SK-N-SH (cell line): ENCODE data around the gene SNAPC1. TPM values are rescaled to one million over a fixed set of nuclear protein-coding genes. Genes with fewer than 3 reads are reported as not detected.

Experiments
- CTCF ChIA-PET: fragments of 300-600, 350-600 bp; formaldehyde crosslinking; extraction: SDS; loops from one replicate; lab custom pipeline; 2021; lab: Yijun Ruan, JAX
- POLR2A ChIA-PET: fragments of 350-600 bp; sonication (Branson Sonifier 250); formaldehyde crosslinking; extraction: SDS; loops from one replicate; lab custom pipeline; 2020; ENCODE audit warnings: antibody characterized with exemption, inconsistent platforms; lab: Yijun Ruan, JAX
- DNase-seq: peaks from one replicate; pipeline ENCODE4 v3.0.0; 2012
- H2AFZ ChIP-seq: fragments of 200-600 bp; sonication (generic); 2 replicates; pipeline ENCODE4 v1.8.1; 2016; ENCODE audit warnings: antibody characterized with exemption, mild to moderate bottlenecking, low read depth
- H3F3A ChIP-seq: fragments of 200-600 bp; sonication (generic); replicated peaks from 2 replicates; pipeline ENCODE3; 2016; ENCODE audit warnings: antibody characterized with exemption, mild to moderate bottlenecking; ENCODE audit not compliant: insufficient read depth
- H3K27ac ChIP-seq, 2 experiments: fragments of 200-500 bp in 1 of 2; fragments of 200-600 bp in 1 of 2; sonication (Bioruptor generic) in 1 of 2; sonication (generic), shearing (Covaris generic) in 1 of 2; 2 replicates each; pipeline versions ENCODE4 v1.5.1 to v1.6.1; 2014 to 2016; ENCODE audit warnings: low read depth in 2 of 2, inconsistent platforms in 1 of 2, low read length in 1 of 2, mild to moderate bottlenecking in 1 of 2, mixed read lengths in 1 of 2
- H3K27me3 ChIP-seq: fragments of 200-600 bp; sonication (generic), shearing (Covaris generic); 2 replicates; pipeline ENCODE4 v1.6.1; 2016; ENCODE audit warnings: mixed run types; ENCODE audit not compliant: insufficient read depth
- H3K36me3 ChIP-seq, 2 experiments: fragments of 200-500 bp in 1 of 2; fragments of 200-600 bp in 1 of 2; sonication (Bioruptor generic) in 1 of 2; sonication (generic) in 1 of 2; replicated peaks in 1 of 2; 2 replicates each; pipeline versions ENCODE3 to v1.5.1; 2014 to 2016; ENCODE audit warnings: low read length in 1 of 2, mild to moderate bottlenecking in 1 of 2; ENCODE audit not compliant: insufficient read depth in 2 of 2, control insufficient read depth in 1 of 2
- H3K4me1 ChIP-seq, 2 experiments: fragments of 200-500 bp in 1 of 2; fragments of 200-600 bp in 1 of 2; sonication (Bioruptor generic) in 1 of 2; sonication (generic), shearing (Covaris generic) in 1 of 2; 2 replicates each; pipeline versions ENCODE4 v1.5.1 to v1.6.1; 2014 to 2016; ENCODE audit warnings: low read depth in 1 of 2, low read length in 1 of 2, mixed run types in 1 of 2; ENCODE audit not compliant: insufficient read depth in 2 of 2, control insufficient read depth in 1 of 2
- H3K4me2 ChIP-seq: fragments of 200-600 bp; sonication (generic), shearing (Covaris generic); 2 replicates; pipeline ENCODE4 v1.6.1; 2017; ENCODE audit warnings: mixed run types
- H3K4me3 ChIP-seq, 2 experiments: fragments of 200-500 bp in 1 of 2; fragments of 200-600 bp in 1 of 2; sonication (Bioruptor generic) in 1 of 2; sonication (generic), shearing (Covaris generic) in 1 of 2; 2 replicates each; pipeline versions ENCODE4 v1.5.1 to v1.8.1; 2014 to 2016; ENCODE audit warnings: low read depth in 2 of 2, inconsistent platforms in 1 of 2, low read length in 1 of 2, mild to moderate bottlenecking in 1 of 2, mixed read lengths in 1 of 2, moderate library complexity in 1 of 2
- H3K79me2 ChIP-seq: fragments of 200-600 bp; sonication (generic); 2 replicates; pipeline ENCODE4 v1.8.1; 2017; ENCODE audit warnings: mild to moderate bottlenecking; ENCODE audit not compliant: insufficient read depth
- H3K9ac ChIP-seq: fragments of 200-600 bp; sonication (generic); 2 replicates; pipeline ENCODE4 v1.6.1; 2017; ENCODE audit warnings: mixed run types
- H3K9me2 ChIP-seq: fragments of 200-600 bp; sonication (generic); 2 replicates; pipeline ENCODE4 v1.6.1; 2017; ENCODE audit warnings: mixed run types
- H3K9me3 ChIP-seq: fragments of 200-600 bp; sonication (generic); 2 replicates; pipeline ENCODE4 v1.6.1; 2017; ENCODE audit warnings: mixed run types, mild to moderate bottlenecking, moderate library complexity
- H4K20me1 ChIP-seq: fragments of 200-600 bp; sonication (generic); 2 replicates; pipeline ENCODE4 v1.6.1; 2017; ENCODE audit warnings: mild to moderate bottlenecking, mixed run types; ENCODE audit not compliant: insufficient read depth
- ELF1 ChIP-seq: IDR thresholded peaks from 2 replicates; pipeline ENCODE4 v1.4.0; 2012
- EZH2phosphoT487 ChIP-seq: fragments of 200-600 bp; sonication (generic); IDR thresholded peaks from 2 replicates; pipeline ENCODE4 v1.6.1; 2017; ENCODE audit warnings: low read depth, mixed run types, mild to moderate bottlenecking, antibody characterized with exemption, moderate library complexity, borderline replicate concordance
- FOXM1 ChIP-seq: IDR thresholded peaks from 2 replicates; pipeline ENCODE4 v1.4.0; 2012; ENCODE audit warnings: low read depth, mild to moderate bottlenecking
- GABPA ChIP-seq: IDR thresholded peaks from 2 replicates; pipeline ENCODE4 v1.4.0; 2012; ENCODE audit warnings: low read depth, mild to moderate bottlenecking
- IRF3 ChIP-seq: fragments of 150-350 bp; IDR thresholded peaks from 2 replicates; pipeline ENCODE4 v1.6.1; 2016; ENCODE audit warnings: mild to moderate bottlenecking, low read depth, low read length
- MEF2A ChIP-seq: IDR thresholded peaks from 2 replicates; pipeline ENCODE4 v1.4.0; 2012; ENCODE audit warnings: low read depth, borderline replicate concordance
- MXI1 ChIP-seq: IDR thresholded peaks from 2 replicates; pipeline ENCODE4 v1.6.1; 2012; ENCODE audit warnings: mild to moderate bottlenecking, low read depth, low read length, improper control_type of control experiment
- NFIC ChIP-seq: IDR thresholded peaks from 2 replicates; pipeline ENCODE4 v1.4.0; 2012; ENCODE audit warnings: borderline replicate concordance
- NRF1 ChIP-seq: IDR thresholded peaks from 2 replicates; pipeline ENCODE4 v1.6.1; 2012; ENCODE audit warnings: low read depth, mild to moderate bottlenecking, low read length
- PBX3 ChIP-seq: IDR thresholded peaks from 2 replicates; pipeline ENCODE4; 2012
- POLR2AphosphoS5 ChIP-seq: IDR thresholded peaks from 2 replicates; pipeline ENCODE4 v1.6.1; 2012; ENCODE audit warnings: low read depth, low read length
- RAD21 ChIP-seq: IDR thresholded peaks from 2 replicates; pipeline ENCODE4 v1.6.1; 2012; ENCODE audit warnings: mild to moderate bottlenecking, low read length
- RCOR1 ChIP-seq: fragments of 150-350 bp; IDR thresholded peaks from 2 replicates; pipeline ENCODE4 v1.6.1; 2017; ENCODE audit warnings: antibody characterized with exemption, low read length
- RFX5 ChIP-seq: IDR thresholded peaks from 2 replicates; pipeline ENCODE4 v1.6.1; 2012; ENCODE audit warnings: mild to moderate bottlenecking, improper control_type of control experiment, low read length
- SIN3A ChIP-seq: IDR thresholded peaks from 2 replicates; pipeline ENCODE4 v1.6.1; 2012; ENCODE audit warnings: low read depth, mild to moderate bottlenecking, low read length, moderate library complexity, borderline replicate concordance
- SMC3 ChIP-seq: IDR thresholded peaks from 2 replicates; pipeline ENCODE4 v1.6.1; 2012; ENCODE audit warnings: low read depth, low read length, improper control_type of control experiment
- TAF1 ChIP-seq: IDR thresholded peaks from 2 replicates; pipeline ENCODE4 v1.6.1; 2012; ENCODE audit warnings: low read depth, mild to moderate bottlenecking, low read length, moderate library complexity, borderline replicate concordance
- TCF12 ChIP-seq: IDR thresholded peaks from 2 replicates; pipeline ENCODE4 v1.4.0; 2012
- TEAD4 ChIP-seq: IDR thresholded peaks from 2 replicates; pipeline ENCODE4 v1.4.0; 2012; ENCODE audit warnings: mild to moderate bottlenecking, borderline replicate concordance; ENCODE audit not compliant: insufficient read depth
- USF2 ChIP-seq: fragments of 150-350 bp; IDR thresholded peaks from 2 replicates; pipeline ENCODE4 v1.6.1; 2017; ENCODE audit warnings: antibody characterized with exemption, low read length, low read depth, borderline replicate concordance
- ZBTB33 ChIP-seq: IDR thresholded peaks from 2 replicates; pipeline ENCODE4 v1.4.0; 2012; ENCODE audit warnings: low read depth, borderline replicate concordance
- WGBS: methylation state at CpG from one replicate; pipeline ENCODE4 v1.1.6; 2017; ENCODE audit warnings: low lambda C conversion rate; 5-methylcytosine and 5-hydroxymethylcytosine counted together
- polyA plus RNA-seq, 3 experiments: library from polyadenylated mRNA; depleted of rRNA; stranded (reverse); fragments of >200 nt; gene quantifications; 2 replicates each; pipeline ENCODE4 v1.2.3, GENCODE V29; 2012

SNAPC1 gene
- polyA plus RNA-seq, 1 of the 3 experiments (the other 2 are of a cell fraction) = 3.4 TPM

GRCh38 chr14:61780125-61780524, 17.9 kb downstream of the SNAPC1 start:
- no peak overlapping the region for H3K27ac ChIP-seq
- no peaks in the 10 kb centered on the region for H3K9me2 ChIP-seq
- H2AFZ ChIP-seq = no peak overlapping the region
- no peaks in the 10 kb centered on the region for H4K20me1 ChIP-seq
- H3K4me1 ChIP-seq = no peaks in the 10 kb centered on the region
- POLR2A ChIA-PET = no interaction called here
- H3K4me3 ChIP-seq = no peak overlapping the region
- no peak overlapping the region for H3K9ac ChIP-seq
- no peak for TF ChIP-seq GABPA
- no peak for TF ChIP-seq TCF12
- TF ChIP-seq PBX3 = no peak
- no peak for TF ChIP-seq SIN3A
- no peak for TF ChIP-seq NRF1
- TF ChIP-seq, all 33 proteins: peak for 0
- CTCF ChIA-PET = interaction anchor here (0.6 to 1.6 kb wide), 3 partner anchors 9 to 49 kb away, joined by 3 to 4 read pairs (median 4); no protein-coding TSS in a partner anchor
- no peaks in the 10 kb centered on the region; the same call in 1 of the 2 replicates for H3K79me2 ChIP-seq
- DNase-seq = no peak
- no peaks in the 10 kb centered on the region for H3K9me3 ChIP-seq
- peaks cover 9% of the 10 kb centered on the region for H3F3A ChIP-seq
- peaks cover 64 to 71% of the 10 kb centered on the region in 2 experiments for H3K36me3 ChIP-seq
- no peaks in the 10 kb centered on the region for H3K27me3 ChIP-seq
- H3K4me2 ChIP-seq = no peak overlapping the region
- 93% methylated on average over 3 of the region's 3 CpGs for WGBS

- peaks cover 0 to 5% of the 10 kb centered on the region in 2 experiments; a peak in 1 of 4 replicates for H3K4me1 ChIP-seq
- ChIA-PET POLR2A (no interaction called here), CTCF (interaction anchor here (1.4 kb wide), 1 partner anchor 10 kb away, joined by 4 read pairs; no protein-coding TSS in a partner anchor)
These were observed 35.1 kb downstream of the SNAPC1 start for GRCh38 chr14:61797309-61797708.

More at GRCh38 chr14:61797309-61797708, 35.1 kb downstream of the SNAPC1 start:
- TF ChIP-seq POLR2AphosphoS5 (no peak), TAF1 (no peak), FOXM1 (no peak), MEF2A (no peak), MXI1 (no peak), GABPA (no peak), RFX5 (no peak), RCOR1 (no peak), IRF3 (no peak), NFIC (no peak), RAD21 (no peak), EZH2phosphoT487 (no peak), ELF1 (no peak), TEAD4 (no peak), ZBTB33 (no peak), USF2 (no peak), SMC3 (no peak), NRF1 (no peak), PBX3 (no peak)
- no peaks in the 10 kb centered on the region for H3K27me3 ChIP-seq
- no peaks in the 10 kb centered on the region for H3K79me2 ChIP-seq
- no peak overlapping the region for H3K9ac ChIP-seq
- no peak for DNase-seq
- H3K4me3 ChIP-seq = no peak overlapping the region
- H3F3A ChIP-seq = peaks cover 3% of the 10 kb centered on the region
- no peak overlapping the region for H2AFZ ChIP-seq
- H3K9me3 ChIP-seq = no peaks in the 10 kb centered on the region
- no peaks in the 10 kb centered on the region for H4K20me1 ChIP-seq
- peaks cover 16 to 20% of the 10 kb centered on the region in 2 experiments for H3K36me3 ChIP-seq
- no peak overlapping the region for H3K27ac ChIP-seq
- no peaks in the 10 kb centered on the region for H3K9me2 ChIP-seq
- WGBS = 100% methylated on average over 5 of the region's 5 CpGs
- no peak overlapping the region for H3K4me2 ChIP-seq
